K562 (cell line): ENCODE data around the gene MAGIX. TPM values are rescaled to one million over a fixed set of nuclear protein-coding genes. Genes with fewer than 3 reads are reported as not detected.
"Not testable (repeated sequence)": the region's sequence is repeated elsewhere in the genome, so short reads cannot be mapped to it uniquely, and the experiment has no call there.

Source experiments
- ARID1B ChIP-seq: fragments of 450-650 bp; IDR thresholded peaks from 2 replicates; pipeline ENCODE4 v1.6.1; 2016; ENCODE audit warnings: antibody characterized with exemption, mild to moderate bottlenecking, inconsistent platforms
- BRD9 ChIP-seq: fragments of 450-650 bp; IDR thresholded peaks from 2 replicates; pipeline ENCODE4 v1.6.1; 2018; ENCODE audit warnings: low read depth; ENCODE audit not compliant: partially characterized antibody
- CBFA2T3 ChIP-seq: fragments of 450-650 bp; IDR thresholded peaks from 2 replicates; pipeline ENCODE4 v1.6.1; 2017
- EP300 ChIP-seq: IDR thresholded peaks from 2 replicates; pipeline ENCODE4 v1.6.1; 2012; ENCODE audit warnings: low read length, improper control_type of control experiment
- GATA2 ChIP-seq: sonication (generic); formaldehyde crosslinking; IDR thresholded peaks from 2 replicates; pipeline ENCODE4 v1.4.0; 2020; ENCODE audit warnings: mild to moderate bottlenecking, missing genetic modification reagents
- HDAC3 ChIP-seq: fragments of 450-650 bp; IDR thresholded peaks from 2 replicates; pipeline ENCODE4 v1.6.1; 2018; ENCODE audit warnings: borderline replicate concordance, mild to moderate bottlenecking, moderate library complexity; ENCODE audit not compliant: partially characterized antibody
- HDAC8 ChIP-seq: fragments of 450-650 bp; IDR thresholded peaks from 2 replicates; pipeline ENCODE4 v1.6.1; 2016; ENCODE audit warnings: mild to moderate bottlenecking, missing genetic modification characterization, moderate library complexity, missing compliant biosample characterization
- MITF ChIP-seq: IDR thresholded peaks from 2 replicates; pipeline ENCODE4 v1.6.1; 2014; ENCODE audit warnings: antibody characterized with exemption
- MNT ChIP-seq, 2 experiments: fragments of 450-650 bp; conservative IDR thresholded peaks; 2 replicates each; pipeline ENCODE4 v1.6.1; 2017; ENCODE audit warnings: mild to moderate bottlenecking in 2 of 2, moderate library complexity in 2 of 2
- MTA2 ChIP-seq: fragments of 450-650 bp; IDR thresholded peaks from 2 replicates; pipeline ENCODE4 v1.6.1; 2016; ENCODE audit warnings: low read depth
- NCOA2 ChIP-seq, 2 experiments: fragments of 450-650 bp; IDR thresholded peaks; 2 replicates each; pipeline ENCODE4 v1.6.1; 2018; ENCODE audit warnings: mild to moderate bottlenecking in 2 of 2, moderate library complexity in 1 of 2; ENCODE audit not compliant: partially characterized antibody in 2 of 2
- NCOR1 ChIP-seq: fragments of 450-650 bp; IDR thresholded peaks from 2 replicates; pipeline ENCODE4 v1.6.1; 2016; ENCODE audit warnings: mild to moderate bottlenecking, moderate library complexity
- POLR2AphosphoS5 ChIP-seq: IDR thresholded peaks from 2 replicates; pipeline ENCODE4 v1.6.1; 2011; ENCODE audit warnings: mild to moderate bottlenecking, low read depth, low read length, moderate library complexity; ENCODE audit not compliant: control insufficient read depth, insufficient read depth
- SOX6 ChIP-seq: fragments of 450-650 bp; IDR thresholded peaks from 2 replicates; pipeline ENCODE4 v1.6.1; 2014; ENCODE audit warnings: mild to moderate bottlenecking
- TAF7 ChIP-seq: fragments of 450-650 bp; IDR thresholded peaks from 2 replicates; pipeline ENCODE4 v1.6.1; 2016; ENCODE audit warnings: missing genetic modification characterization, missing compliant biosample characterization
- TAL1 ChIP-seq: fragments of 450-650 bp; IDR thresholded peaks from 2 replicates; pipeline ENCODE4 v1.6.1; 2016; ENCODE audit warnings: mild to moderate bottlenecking
- TBL1XR1 ChIP-seq, 2 experiments: IDR thresholded peaks; 2 replicates each; pipeline ENCODE4 v1.6.1; 2012; ENCODE audit warnings: improper control_type of control experiment in 2 of 2, low read length in 2 of 2, mild to moderate bottlenecking in 1 of 2
- TBP ChIP-seq: optimal IDR thresholded peaks from 2 replicates; pipeline ENCODE3; 2011; ENCODE audit warnings: low read depth, low read length, improper control_type of control experiment
- TCF3 ChIP-seq: sonication (generic); formaldehyde crosslinking; IDR thresholded peaks from 2 replicates; pipeline ENCODE4 v1.4.0; 2020; ENCODE audit warnings: mild to moderate bottlenecking, missing genetic modification reagents
- TEAD4 ChIP-seq, 2 experiments: sonication (generic) in 1 of 2; formaldehyde crosslinking in 1 of 2; IDR thresholded peaks; 2 replicates each; pipeline versions ENCODE4 v1.6.1 to v1.8.0; 2012 to 2022; ENCODE audit warnings: borderline replicate concordance in 1 of 2, inconsistent platforms in 1 of 2, low read length in 1 of 2, mild to moderate bottlenecking in 1 of 2, missing genetic modification reagents in 1 of 2
- VEZF1 ChIP-seq: fragments of 200-800 bp; sonication (Bioruptor generic); IDR thresholded peaks from 2 replicates; pipeline ENCODE4 v1.6.1; 2017; ENCODE audit warnings: missing genetic modification characterization, missing compliant biosample characterization
- ZBED1 ChIP-seq: IDR thresholded peaks from 2 replicates; pipeline ENCODE4 v1.6.1; 2014
- ZKSCAN8 ChIP-seq: fragments of 200-800 bp; sonication (Bioruptor generic); IDR thresholded peaks from 2 replicates; pipeline ENCODE4 v1.6.1; 2016; ENCODE audit warnings: missing genetic modification characterization, missing compliant biosample characterization
- polyA plus RNA-seq, 8 experiments: library from polyadenylated mRNA; depleted of rRNA in 4 of 8; stranded (reverse) in 5 of 8; unstranded in 3 of 8; fragments of >200 nt; fragmentation: Nextera tagmentation in 2 of 8; fragmentation: Illumina TruSeq in 1 of 8; extraction: Ambion mirVana in 2 of 8; extraction: Trizol in 1 of 8; gene quantifications; 2 replicates each; pipeline versions ENCODE4 v1.2.1 to v1.2.3, GENCODE V29; 2011 to 2014; ENCODE audit warnings: inconsistent platforms in 1 of 8, missing spikeins in 1 of 8
- total RNA-seq, 7 experiments: library from RNA; depleted of rRNA in 6 of 7; stranded (reverse); fragments of >200 nt in 6 of 7; fragmentation: Illumina TruSeq in 2 of 7; extraction: Trizol in 2 of 7; gene quantifications; 2 replicates each; pipeline versions ENCODE4 v1.2.1 to v1.2.3, GENCODE V29; 2011 to 2021; ENCODE audit warnings: low replicate concordance in 1 of 7

MAGIX gene
- total and polyA plus RNA-seq, 9 of the 15 experiments (the other 6 are each of a cell fraction or from before 2014, with no cell fraction given), result 0.08 to 3.5 (median 0.47) TPM

DNA sequence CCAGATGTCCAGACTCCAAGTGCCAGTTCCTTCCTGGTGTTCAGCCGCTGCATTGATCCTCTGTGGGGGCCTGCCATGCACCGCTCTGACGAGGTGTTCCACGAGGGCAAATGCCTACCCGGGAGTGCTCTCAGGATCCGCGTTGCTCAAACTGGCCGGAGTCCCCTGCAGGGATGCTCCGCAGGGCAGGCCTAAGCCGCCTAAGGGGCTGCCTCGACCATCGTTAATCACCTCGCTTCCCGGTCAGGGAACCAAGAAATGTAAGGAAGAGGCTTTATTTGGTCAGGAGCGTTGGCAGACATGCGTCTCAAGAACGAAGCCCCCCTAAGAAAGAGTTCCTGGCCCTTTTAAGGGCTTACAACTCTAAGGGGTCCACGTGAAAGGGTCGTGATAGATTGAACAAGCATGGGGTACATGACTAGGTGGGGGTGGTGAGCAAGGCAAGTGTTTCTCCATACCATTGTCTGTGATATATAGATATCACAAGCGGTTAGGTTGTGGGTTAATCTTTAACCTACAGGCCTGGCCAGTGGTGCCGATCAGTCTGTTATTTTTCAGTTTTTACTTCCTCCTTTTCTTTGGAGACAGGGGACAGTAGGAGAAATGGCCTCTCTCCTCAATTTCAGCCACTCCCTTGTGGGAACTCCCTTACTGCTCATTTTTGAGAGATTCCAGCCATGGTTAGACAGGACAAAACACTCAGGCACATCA is 14.0 kb upstream of the MAGIX start (continued):
- TF ChIP-seq NCOA2 (IDR thresholded peaks at IDR 0.05; ENCODE audit: partially characterized antibody in 2 of 2), result peak in 1 of 2 experiments; percentile 62
- TF ChIP-seq ZBED1, result peak; percentile 49; the same call in 1 of the 2 replicates
- TF ChIP-seq NCOR1, result peak; percentile 90
- TF ChIP-seq GATA2, result peak; percentile 56
- TF ChIP-seq VEZF1, result peak; percentile 59
- TF ChIP-seq CBFA2T3, result peak; percentile 92
- TF ChIP-seq EP300, result peak; percentile 95
- peak in 1 of 2 experiments; percentile 71; a peak in 2 of 4 replicates for TF ChIP-seq TBL1XR1 (IDR thresholded peaks at IDR 0.05; ENCODE audit: low read length in 2 of 2)
- peak; percentile 92 for TF ChIP-seq TAL1
- peak; percentile 50 for TF ChIP-seq TBP
- 0 out of 2 replicates have a peak, but pooled peaks have one; percentile 14 for TF ChIP-seq MITF
- peak; percentile 64 for TF ChIP-seq HDAC3
- peak; percentile 94 for TF ChIP-seq ARID1B
- TF ChIP-seq MTA2, result peak; percentile 80
- TF ChIP-seq MNT (conservative IDR thresholded peaks at IDR 0.05), result peak; percentile 61 to 66; a peak in 3 of 4 replicates
- peak; percentile 63 for TF ChIP-seq BRD9
- peak; percentile 83 for TF ChIP-seq SOX6
- TF ChIP-seq POLR2AphosphoS5, result peak; percentile 85
- TF ChIP-seq TEAD4 (IDR thresholded peaks at IDR 0.05; ENCODE audit: low read length), result peak; percentile 90
- not testable (repeated sequence) for TF ChIP-seq TEAD4 (CRISPR knock-in tag; IDR thresholded peaks at IDR 0.05; ENCODE audit: borderline replicate concordance)
- TF ChIP-seq TAF7 (tag), result 0 out of 2 replicates have a peak, but pooled peaks have one; percentile 46
- 0 out of 2 replicates have a peak, but pooled peaks have one; percentile 31 for TF ChIP-seq HDAC8 (tag)
- TF ChIP-seq ZKSCAN8 (CRISPR knock-in tag), result peak; percentile 63; the same call in 1 of the 2 replicates
- peak; percentile 93 for TF ChIP-seq TCF3 (CRISPR knock-in tag)
